Activated CD8-positive, alpha-beta memory T cell treated with anti-CD3 and anti-CD28 coated beads, Interleukin-2, amount 50 U/mL, for 24 hours (primary cell): ENCODE results near the gene RIMS4.

Experiments
- DNase-seq: peaks from one replicate; pipeline ENCODE4 v3.0.0-alpha.2; 2020; ENCODE audit errors: extremely low read depth

Gene RIMS4

GRCh38 chr20:44701858-44702256 is 108.5 kb downstream of the RIMS4 start:
- no peak for DNase-seq
